GM19372 (cell line): ENCODE data around the gene RBM17.
"Not testable (repeated sequence)": the region's sequence is repeated elsewhere in the genome, so short reads cannot be mapped to it uniquely, and the experiment has no call there.

Experiments used
- ATAC-seq: cut with Tn5 transposase; IDR thresholded peaks from one replicate; pipeline ENCODE4 v1.9.1; 2021; ENCODE audit warnings: mild to moderate bottlenecking, low read depth, moderate library complexity; ENCODE audit not compliant: unreplicated experiment

Gene RBM17

GRCh38 chr10:6088721-6089333 lies at the start of gene RBM17:
Gene RBM17, plus strand, starts transcription at chr10:6089034. Its CDS starts 8,032 bp downstream, at chr10:6097066.
- peak; percentile 88 for ATAC-seq

DNA sequence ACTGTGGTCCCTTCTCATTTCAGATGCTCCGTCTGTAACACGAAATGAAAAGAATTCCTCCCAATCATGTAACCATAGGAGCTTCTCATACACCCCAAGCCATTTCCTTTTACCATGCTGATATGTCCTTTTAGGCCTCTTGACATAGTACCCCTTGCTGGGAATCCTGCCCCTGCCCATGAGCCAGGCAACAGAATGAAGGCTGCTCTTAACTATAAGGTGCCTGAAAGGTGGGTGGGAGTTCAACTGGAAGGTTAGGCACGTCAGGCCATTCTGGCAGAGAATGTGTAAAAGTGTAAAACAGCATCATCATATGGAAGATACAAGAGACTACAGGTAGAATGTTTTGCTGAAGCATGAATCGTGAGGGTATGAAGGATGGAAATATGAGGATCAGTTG lies 49.1 kb upstream of the RBM17 start:
- no peak for ATAC-seq

GRCh38 chr10:6040205-6040604 lies 48.6 kb upstream of the RBM17 start:
- no peak for ATAC-seq

GRCh38 chr10:6043377-6043776 lies 45.5 kb upstream of the RBM17 start:
- ATAC-seq = not testable (repeated sequence)

DNA sequence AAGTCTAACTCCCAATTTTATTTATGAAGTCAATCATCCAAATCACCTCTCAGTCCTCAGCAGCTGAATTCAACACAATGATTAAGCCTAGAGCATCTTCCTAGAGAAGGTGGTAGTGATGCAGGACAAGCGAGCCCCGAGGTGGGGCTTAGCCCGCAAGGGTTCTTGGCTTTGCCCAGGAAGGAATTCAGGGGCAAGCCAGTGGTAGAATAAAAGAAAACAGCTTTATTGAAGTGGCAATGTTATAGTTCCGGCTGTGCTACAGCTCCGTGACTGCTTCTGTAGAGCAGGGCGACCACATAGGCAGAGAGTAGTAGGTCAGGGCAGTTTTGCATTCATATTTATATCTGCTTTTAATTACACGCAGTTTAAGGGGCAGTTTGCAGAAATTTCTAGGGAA lies 44.8 kb upstream of the RBM17 start:
- ATAC-seq = no peak

- no peak for ATAC-seq
Observed at GRCh38 chr10:6044751-6045313, 44.0 kb upstream of the RBM17 start.

- no peak for ATAC-seq
Observed at GRCh38 chr10:6045314-6045848, 43.5 kb upstream of the RBM17 start.

DNA sequence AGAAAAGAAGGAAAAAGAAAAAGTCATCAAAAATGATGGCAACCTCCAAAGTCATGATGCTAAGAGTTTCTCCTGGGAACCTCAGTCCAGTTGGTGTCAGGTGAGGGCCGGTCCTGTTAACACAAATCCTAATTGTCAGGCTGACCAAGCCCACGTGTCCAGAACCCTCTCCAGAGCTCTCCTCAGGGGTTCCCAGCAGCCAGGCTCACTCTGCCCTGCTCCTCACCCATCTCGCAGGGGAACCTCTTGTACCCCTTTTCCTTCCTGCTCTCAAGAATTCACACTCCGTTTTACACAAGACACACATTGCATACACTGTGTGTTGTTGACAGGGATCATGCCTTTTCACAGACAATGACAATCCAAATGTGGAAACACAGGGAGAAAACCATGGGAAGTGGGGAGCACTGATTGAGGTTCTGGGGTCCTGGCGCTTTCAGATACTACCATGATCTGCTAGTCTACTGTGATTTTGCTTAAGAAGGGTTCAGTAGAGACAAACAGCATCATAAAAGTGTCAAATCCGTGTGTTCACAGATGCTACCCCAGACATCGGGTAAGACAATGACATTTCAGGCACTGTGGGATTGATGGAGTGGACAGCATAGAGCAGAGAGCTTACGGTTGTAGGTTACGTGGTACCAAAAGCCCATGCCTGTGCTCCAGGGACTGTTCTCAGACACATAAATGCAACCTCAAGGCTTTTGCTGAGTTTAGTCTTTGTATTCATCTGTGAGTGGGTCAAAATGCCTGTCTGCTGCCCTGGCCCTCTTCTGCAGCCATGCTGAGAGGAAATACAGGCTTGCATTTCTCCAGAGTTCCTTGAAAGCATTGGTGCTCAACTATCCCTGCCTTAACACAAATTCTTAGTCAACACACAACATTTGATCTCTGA lies 42.7 kb upstream of the RBM17 start:
- no peak for ATAC-seq

GRCh38 chr10:6046773-6047611 lies 41.8 kb upstream of the RBM17 start:
- ATAC-seq = no peak

- ATAC-seq = no peak
Observed at GRCh38 chr10:6047847-6048246, 41.0 kb upstream of the RBM17 start.

DNA sequence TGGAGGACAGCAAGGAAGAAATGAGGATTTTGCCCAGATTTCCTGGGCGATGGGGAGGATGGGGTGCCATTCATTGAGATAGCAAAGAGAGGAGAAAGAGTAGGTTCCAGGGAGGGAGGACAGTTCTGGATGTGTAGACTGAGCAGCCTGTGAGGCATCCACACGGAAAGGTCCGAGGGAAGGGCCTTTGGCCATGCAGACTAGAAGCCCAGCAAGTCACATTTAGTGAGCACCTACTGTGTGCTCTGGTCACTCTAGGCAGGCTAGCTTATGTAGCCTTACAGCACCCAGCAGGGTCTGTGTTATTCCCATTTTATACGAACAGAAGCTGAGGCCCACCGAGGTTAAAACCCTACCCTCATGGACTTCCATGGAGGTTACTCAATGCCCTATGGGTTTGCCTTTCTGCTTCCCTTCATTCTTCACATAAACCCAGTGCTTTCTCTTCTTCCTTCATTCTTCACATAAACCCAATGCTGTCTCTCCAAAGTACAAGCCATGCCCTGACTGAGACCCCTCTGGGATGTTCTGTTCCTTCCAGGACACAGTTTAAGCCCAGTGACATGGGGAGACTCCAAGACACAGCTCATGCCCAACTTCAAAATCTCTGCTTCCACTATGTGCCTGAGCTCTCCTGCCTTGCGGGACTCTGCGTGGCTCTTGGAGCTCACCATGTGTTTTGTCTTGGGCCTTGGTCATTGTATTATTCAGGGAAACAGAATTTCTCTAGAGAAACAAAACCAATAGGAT lies 40.4 kb upstream of the RBM17 start:
- no peak for ATAC-seq

- ATAC-seq = no peak
Observed at GRCh38 chr10:6049031-6049400, 39.8 kb upstream of the RBM17 start.

DNA sequence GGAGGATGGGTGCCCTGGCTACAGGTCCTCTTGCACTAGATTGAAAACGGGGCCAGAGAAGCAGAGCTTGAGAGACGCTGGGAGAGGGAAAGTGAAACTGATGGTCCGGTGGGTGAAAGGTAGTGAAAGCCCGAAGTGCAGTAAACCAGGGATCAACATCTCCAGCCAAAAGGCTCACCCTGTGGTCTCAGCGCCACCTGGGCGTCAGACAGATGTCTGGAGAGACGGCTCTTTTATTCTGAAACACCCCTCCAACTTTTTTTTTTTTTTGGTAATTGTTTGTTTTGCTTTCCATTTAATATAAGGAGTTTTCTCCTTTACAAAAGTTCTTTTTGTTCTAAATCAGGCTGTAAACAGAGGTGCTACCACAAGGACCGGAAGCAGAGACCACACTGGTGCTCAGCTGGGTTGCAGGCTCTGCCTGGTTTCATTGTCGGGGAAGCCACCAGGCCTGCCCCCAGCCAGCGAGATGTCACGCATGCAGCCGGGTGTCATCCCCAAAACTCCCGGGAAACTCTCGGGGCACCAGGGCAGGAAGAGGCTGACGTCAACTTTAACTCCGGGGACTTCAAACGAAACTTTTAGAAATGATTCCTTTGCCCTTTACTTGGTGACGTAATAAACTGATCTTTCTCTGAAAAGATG lies 37.9 kb upstream of the RBM17 start:
- ATAC-seq = peak; percentile 77

GRCh38 chr10:6052247-6053221 lies 36.3 kb upstream of the RBM17 start:
- no peak for ATAC-seq

- no peak for ATAC-seq
Observed at GRCh38 chr10:6053303-6053702, 35.5 kb upstream of the RBM17 start.

DNA sequence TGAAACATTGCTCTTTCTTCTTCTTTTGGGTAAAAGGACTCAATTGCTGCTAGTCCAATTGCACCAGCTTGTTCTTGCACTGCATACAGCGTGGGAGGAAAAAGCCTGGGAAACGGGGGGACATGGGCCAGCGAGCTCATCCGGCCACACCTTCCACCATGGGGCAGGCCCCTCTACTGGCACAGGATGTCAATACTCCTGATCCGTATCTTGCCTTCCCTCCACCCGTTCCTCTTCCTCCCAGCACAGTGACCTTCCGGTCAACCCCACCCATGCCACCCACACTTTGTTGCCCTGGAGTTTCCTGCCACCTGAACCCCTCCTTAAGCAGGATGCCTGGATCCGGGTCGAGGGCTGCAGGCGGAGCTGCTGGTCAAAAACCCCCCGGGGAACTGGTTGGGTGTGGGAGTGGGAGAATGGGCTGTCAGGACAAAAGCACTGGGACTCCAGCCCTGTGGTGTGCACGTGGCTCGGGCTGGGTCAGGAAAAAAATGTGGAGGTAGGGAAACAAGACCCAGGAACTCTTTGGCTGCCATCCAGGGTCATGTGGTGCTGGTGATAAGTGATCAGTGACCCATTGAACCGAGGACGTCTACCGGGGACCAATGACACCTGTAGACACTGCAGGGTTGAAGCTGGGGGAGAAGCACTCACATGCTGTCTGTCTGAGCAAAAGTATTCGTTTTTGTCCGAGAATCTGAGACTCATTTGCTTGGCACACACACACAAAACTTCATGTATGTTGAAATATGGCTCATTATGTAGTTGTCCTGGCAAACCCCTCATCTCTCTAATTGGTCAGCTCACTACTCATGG lies 34.8 kb upstream of the RBM17 start:
- no peak for ATAC-seq

GRCh38 chr10:6054884-6055283 lies 34.0 kb upstream of the RBM17 start:
- ATAC-seq = no peak
